Measurements from ENCODE around the gene SOX15. TPM values are rescaled to one million over a fixed set of nuclear protein-coding genes. Genes with fewer than 3 reads are reported as not detected.
A peak's percentile ranks its signal among the peaks of the same experiment; 100 is the strongest.

SOX15 gene
- total and polyA plus RNA-seq, 7 donors: 0.11 to 0.71 (median 0.20) TPM

GRCh38 chr17:7556627-7557026 is 33.3 kb downstream of the SOX15 start:
- ATAC-seq (no peak), DNase-seq (no peak)
- WGBS, 3 donors: 86 to 89% (median 87%) methylated on average over 12 of the region's 12 CpGs
- Histone ChIP-seq H3K36me3 (ENCODE audit: insufficient read depth in 1 of 2, low read depth in 1 of 2) (no peaks in the 10 kb centered on the region), H3K27ac (no peak overlapping the region), H3K4me3 (no peak overlapping the region), H3K27me3 (ENCODE audit: insufficient read depth in 3 of 3, low read length in 2 of 3) (no peaks in the 10 kb centered on the region), H3K4me1 (peaks cover 29% of the 10 kb centered on the region), H3K9me3 (no peaks in the 10 kb centered on the region)
- intact Hi-C loops (cut with DNase I): no loop called here
- TF ChIP-seq, protein P1, sequence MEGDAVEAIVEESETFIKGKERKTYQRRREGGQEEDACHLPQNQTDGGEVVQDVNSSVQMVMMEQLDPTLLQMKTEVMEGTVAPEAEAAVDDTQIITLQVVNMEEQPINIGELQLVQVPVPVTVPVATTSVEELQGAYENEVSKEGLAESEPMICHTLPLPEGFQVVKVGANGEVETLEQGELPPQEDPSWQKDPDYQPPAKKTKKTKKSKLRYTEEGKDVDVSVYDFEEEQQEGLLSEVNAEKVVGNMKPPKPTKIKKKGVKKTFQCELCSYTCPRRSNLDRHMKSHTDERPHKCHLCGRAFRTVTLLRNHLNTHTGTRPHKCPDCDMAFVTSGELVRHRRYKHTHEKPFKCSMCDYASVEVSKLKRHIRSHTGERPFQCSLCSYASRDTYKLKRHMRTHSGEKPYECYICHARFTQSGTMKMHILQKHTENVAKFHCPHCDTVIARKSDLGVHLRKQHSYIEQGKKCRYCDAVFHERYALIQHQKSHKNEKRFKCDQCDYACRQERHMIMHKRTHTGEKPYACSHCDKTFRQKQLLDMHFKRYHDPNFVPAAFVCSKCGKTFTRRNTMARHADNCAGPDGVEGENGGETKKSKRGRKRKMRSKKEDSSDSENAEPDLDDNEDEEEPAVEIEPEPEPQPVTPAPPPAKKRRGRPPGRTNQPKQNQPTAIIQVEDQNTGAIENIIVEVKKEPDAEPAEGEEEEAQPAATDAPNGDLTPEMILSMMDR (IDR thresholded peaks at IDR 0.05): no peak

- H3K4me1 ChIP-seq: peaks cover 25% of the 10 kb centered on the region
- H3K36me3 ChIP-seq (ENCODE audit: insufficient read depth in 1 of 2, low read depth in 1 of 2): peaks cover 0 to 3% of the 10 kb centered on the region in 2 donors
- no peak for ATAC-seq
- WGBS, 3 donors: 57 to 69% (median 62%) methylated on average over 10 of the region's 10 CpGs
- no peak overlapping the region for H3K27ac ChIP-seq
- intact Hi-C loops (cut with DNase I): no loop called here
- no peak for DNase-seq
- no peaks in the 10 kb centered on the region for H3K27me3 ChIP-seq (ENCODE audit: insufficient read depth in 3 of 3, low read length in 2 of 3)
- H3K9me3 ChIP-seq: no peaks in the 10 kb centered on the region
- no peak overlapping the region for H3K4me3 ChIP-seq
- TF ChIP-seq, protein P1 (IDR thresholded peaks at IDR 0.05): no peak
These were observed 34.5 kb downstream of the SOX15 start for GRCh38 chr17:7555320-7555948.

DNA sequence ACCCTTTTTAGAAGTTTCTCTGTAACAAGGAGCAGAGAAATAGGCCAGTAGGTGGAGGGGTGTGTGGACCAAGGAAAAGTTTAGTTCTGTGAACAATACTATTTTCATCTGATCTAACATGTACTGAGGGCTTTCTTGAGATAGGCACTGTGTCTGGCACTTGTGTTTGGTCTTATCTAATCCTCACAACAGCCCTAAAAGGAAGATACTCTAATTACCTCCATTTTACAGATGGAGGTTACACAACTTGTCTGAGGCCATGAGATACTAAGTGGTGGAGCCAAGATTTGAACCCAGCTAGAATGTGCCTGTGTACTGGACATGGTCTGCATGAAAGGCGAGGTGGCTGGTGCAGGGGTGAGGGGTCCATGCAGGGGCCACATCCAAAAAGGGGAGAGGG is 36.5 kb downstream of the SOX15 start:
- H3K27ac ChIP-seq: peak overlapping the region; percentile 4
- ATAC-seq (no peak), DNase-seq (no peak)
- H3K36me3 ChIP-seq (ENCODE audit: insufficient read depth in 1 of 2, low read depth in 1 of 2): peaks cover 0 to 3% of the 10 kb centered on the region in 2 donors
- no peak overlapping the region for H3K4me3 ChIP-seq
- intact Hi-C loops (cut with DNase I): no loop called here
- no peaks in the 10 kb centered on the region for H3K9me3 ChIP-seq
- peaks cover 9% of the 10 kb centered on the region for H3K4me1 ChIP-seq
- no peaks in the 10 kb centered on the region for H3K27me3 ChIP-seq (ENCODE audit: insufficient read depth in 3 of 3, low read length in 2 of 3)
- TF ChIP-seq, protein P1 (IDR thresholded peaks at IDR 0.05): no peak
- WGBS, 3 donors: 96 to 100% (median 96%) methylated on average over 1 of the region's 1 CpG

GRCh38 chr17:7552621-7553051 is 37.3 kb downstream of the SOX15 start:
- Histone ChIP-seq H3K27ac (no peak overlapping the region), H3K4me1 (peaks cover 2% of the 10 kb centered on the region), H3K27me3 (ENCODE audit: insufficient read depth in 3 of 3, low read length in 2 of 3) (no peaks in the 10 kb centered on the region), H3K4me3 (no peak overlapping the region), H3K36me3 (ENCODE audit: insufficient read depth in 1 of 2, low read depth in 1 of 2) (peaks cover 0 to 3% of the 10 kb centered on the region in 2 donors), H3K9me3 (no peaks in the 10 kb centered on the region)
- TF ChIP-seq, protein P1 (IDR thresholded peaks at IDR 0.05): no peak
- DNase-seq (no peak), ATAC-seq (no peak)
- WGBS, 3 donors: 79 to 87% (median 83%) methylated on average over 6 of the region's 6 CpGs
- intact Hi-C loops (cut with DNase I): no loop called here

DNA sequence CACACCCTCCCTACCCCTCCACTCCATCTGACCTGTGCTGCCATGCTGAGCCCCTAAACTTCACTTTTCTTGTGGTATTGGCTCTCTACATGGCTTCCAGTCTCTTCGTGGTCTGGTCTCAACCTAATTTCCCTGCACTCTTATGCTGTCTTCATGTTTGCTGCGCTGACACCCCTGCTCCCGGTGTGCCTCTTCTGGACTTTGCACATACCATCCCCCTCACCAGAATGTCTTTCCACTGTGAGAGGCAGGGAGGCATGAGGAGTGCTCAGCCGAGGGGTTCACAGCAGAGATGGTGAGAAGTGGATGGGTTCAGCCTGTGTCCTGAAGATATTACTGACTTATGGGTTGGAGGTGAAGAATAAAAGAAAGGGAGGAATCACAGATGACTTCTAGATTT is 38.5 kb downstream of the SOX15 start:
- WGBS, 3 donors: 86 to 88% (median 86%) methylated on average over 4 of the region's 4 CpGs
- H3K9me3 ChIP-seq: no peaks in the 10 kb centered on the region

More for the DNA sequence above, 38.5 kb downstream of the SOX15 start:
- peaks cover 0 to 3% of the 10 kb centered on the region in 2 donors for H3K36me3 ChIP-seq (ENCODE audit: insufficient read depth in 1 of 2, low read depth in 1 of 2)
- intact Hi-C loops (cut with DNase I): no loop called here
- ATAC-seq: no peak
- TF ChIP-seq, protein P1 (IDR thresholded peaks at IDR 0.05): no peak
- DNase-seq: no peak
- no peak overlapping the region for H3K27ac ChIP-seq
- H3K4me1 ChIP-seq: no peaks in the 10 kb centered on the region
- no peaks in the 10 kb centered on the region for H3K27me3 ChIP-seq (ENCODE audit: insufficient read depth in 3 of 3, low read length in 2 of 3)
- no peak overlapping the region for H3K4me3 ChIP-seq

Data from psoas muscle (tissue), 8 donors.